Mesenchymal stem cell (in vitro differentiated cells and primary cell): ENCODE results near the gene AFF4.
A peak's percentile ranks its signal among the peaks of the same experiment; 100 is the strongest.
"Not testable (repeated sequence)": the region's sequence is repeated elsewhere in the genome, so short reads cannot be mapped to it uniquely, and the experiment has no call there.

Experiments
- DNase-seq: peaks from one replicate; pipeline ENCODE4 v3.0.0-alpha.2; 2013
- H2AFZ ChIP-seq: one replicate; pipeline ENCODE4 v1.6.1; 2013; ENCODE audit warnings: low read depth, mild to moderate bottlenecking, control low read depth, inconsistent platforms, low read length, moderate library complexity
- H2AK5ac ChIP-seq: 2 replicates; pipeline ENCODE4 v1.6.1; 2013; ENCODE audit warnings: low read length, moderate library complexity, mild to moderate bottlenecking, inconsistent platforms; ENCODE audit not compliant: severe bottlenecking
- H2BK120ac ChIP-seq: one replicate; pipeline ENCODE4 v1.6.1; 2013; ENCODE audit warnings: low read depth, mild to moderate bottlenecking, inconsistent platforms, low read length, moderate library complexity
- H2BK12ac ChIP-seq, 2 experiments: one replicate each; pipeline ENCODE4 v1.6.1; 2013; ENCODE audit warnings: inconsistent platforms in 2 of 2, low read length in 2 of 2, mild to moderate bottlenecking in 2 of 2, moderate library complexity in 2 of 2, control low read depth in 1 of 2
- H2BK15ac ChIP-seq: one replicate; pipeline ENCODE4 v1.6.1; 2013; ENCODE audit warnings: mild to moderate bottlenecking, low read depth, inconsistent platforms; ENCODE audit not compliant: poor library complexity, severe bottlenecking
- H2BK5ac ChIP-seq: 2 replicates; pipeline ENCODE4 v1.6.1; 2013; ENCODE audit warnings: low read depth, mild to moderate bottlenecking, low read length, control low read depth, inconsistent platforms; ENCODE audit not compliant: poor library complexity, severe bottlenecking
- H3K14ac ChIP-seq, 2 experiments: one replicate each; pipeline ENCODE4 v1.6.1; 2013; ENCODE audit warnings: inconsistent platforms in 2 of 2, low read length in 2 of 2, control low read depth in 1 of 2, mild to moderate bottlenecking in 1 of 2, moderate library complexity in 1 of 2
- H3K18ac ChIP-seq, 2 experiments: one replicate each; pipeline ENCODE4 v1.6.1; 2013; ENCODE audit warnings: inconsistent platforms in 2 of 2, low read length in 2 of 2, control low read depth in 1 of 2, low read depth in 1 of 2, mild to moderate bottlenecking in 1 of 2
- H3K23ac ChIP-seq, 2 experiments: one replicate each; pipeline ENCODE4 v1.6.1; 2013; ENCODE audit warnings: inconsistent platforms in 2 of 2, low read length in 2 of 2, mild to moderate bottlenecking in 2 of 2, moderate library complexity in 2 of 2, control low read depth in 1 of 2
- H3K27ac ChIP-seq: 2 replicates; pipeline ENCODE4 v1.5.1; 2013; ENCODE audit warnings: mild to moderate bottlenecking, moderate library complexity, low read length, control low read depth, inconsistent platforms; ENCODE audit not compliant: poor library complexity, severe bottlenecking
- H3K27me3 ChIP-seq, 2 experiments: 2 replicates each; pipeline versions ENCODE4 v1.6.1 to v1.7.0; 2013; ENCODE audit warnings: low read length in 2 of 2, mild to moderate bottlenecking in 2 of 2, moderate library complexity in 2 of 2, control low read depth in 1 of 2, inconsistent platforms in 1 of 2; ENCODE audit not compliant: control insufficient read depth in 1 of 2, insufficient read depth in 1 of 2
- H3K36me3 ChIP-seq, 2 experiments: 2 replicates each; pipeline versions ENCODE4 v1.6.1 to v1.7.0; 2013; ENCODE audit warnings: low read length in 2 of 2, control low read depth in 1 of 2, inconsistent platforms in 1 of 2, low read depth in 1 of 2, mild to moderate bottlenecking in 1 of 2; ENCODE audit not compliant: insufficient read depth in 2 of 2, control insufficient read depth in 1 of 2
- H3K4ac ChIP-seq, 2 experiments: one replicate each; pipeline ENCODE4 v1.6.1; 2013; ENCODE audit warnings: inconsistent platforms in 2 of 2, low read length in 2 of 2, mild to moderate bottlenecking in 2 of 2, moderate library complexity in 2 of 2, control low read depth in 1 of 2, low read depth in 1 of 2
- H3K4me1 ChIP-seq: 2 replicates; pipeline ENCODE4 v1.6.1; 2013; ENCODE audit warnings: low read depth, low read length, control low read depth; ENCODE audit not compliant: control insufficient read depth, insufficient read depth
- H3K4me2 ChIP-seq: 2 replicates; pipeline ENCODE4 v1.6.1; 2013; ENCODE audit warnings: low read length, mild to moderate bottlenecking, inconsistent platforms; ENCODE audit not compliant: poor library complexity, severe bottlenecking
- H3K4me3 ChIP-seq, 2 experiments: 2 replicates each; pipeline versions ENCODE4 v1.5.1 to v1.7.0; 2013; ENCODE audit warnings: low read length in 2 of 2, mild to moderate bottlenecking in 2 of 2, control low read depth in 1 of 2, low read depth in 1 of 2; ENCODE audit not compliant: insufficient read depth in 1 of 2
- H3K79me1 ChIP-seq: replicated peaks from 2 replicates; pipeline ENCODE4 v1.6.1; 2013; ENCODE audit warnings: mild to moderate bottlenecking, control low read depth, low read length, inconsistent platforms; ENCODE audit not compliant: poor library complexity, severe bottlenecking
- H3K9ac ChIP-seq: 2 replicates; pipeline ENCODE4 v1.7.0; 2013; ENCODE audit warnings: mild to moderate bottlenecking, low read length, moderate library complexity
- H3K9me3 ChIP-seq: 2 replicates; pipeline ENCODE4 v1.7.0; 2013; ENCODE audit warnings: mild to moderate bottlenecking, low read length; ENCODE audit not compliant: control insufficient read depth
- H4K8ac ChIP-seq: one replicate; pipeline ENCODE4 v1.6.1; 2013; ENCODE audit warnings: inconsistent platforms, mild to moderate bottlenecking, low read length, moderate library complexity
- H4K91ac ChIP-seq: one replicate; pipeline ENCODE4 v1.6.1; 2013; ENCODE audit warnings: mild to moderate bottlenecking, low read length, inconsistent platforms
- WGBS: methylation state at CpG from one replicate; pipeline ENCODE4 v1.1.7; 2013; ENCODE audit warnings: mixed read lengths; 5-methylcytosine and 5-hydroxymethylcytosine counted together

Gene AFF4

GRCh38 chr5:132982971-132983370 lies 19.5 kb upstream of the AFF4 start:
- H2BK120ac ChIP-seq, H3K4me3 ChIP-seq, H2AFZ ChIP-seq, H2BK12ac ChIP-seq, H4K91ac ChIP-seq, H3K4me1 ChIP-seq, H3K9me3 ChIP-seq, H3K4ac ChIP-seq, H3K14ac ChIP-seq, DNase-seq, H3K36me3 ChIP-seq, H3K9ac ChIP-seq, H3K4me2 ChIP-seq, H3K18ac ChIP-seq, H3K23ac ChIP-seq, H2BK5ac ChIP-seq, H3K79me1 ChIP-seq, H2BK15ac ChIP-seq, H2AK5ac ChIP-seq, H3K27me3 ChIP-seq, H4K8ac ChIP-seq, H3K27ac ChIP-seq: not testable (repeated sequence)
- 96% methylated on average over 6 of the region's 30 CpGs for WGBS

GRCh38 chr5:132981288-132981687 lies 17.9 kb upstream of the AFF4 start:
- no peak overlapping the region for H2AFZ ChIP-seq
- WGBS, result 92% methylated on average over 1 of the region's 3 CpGs
- H3K27me3 ChIP-seq, result no peaks in the 10 kb centered on the region
- no peak overlapping the region for H3K9ac ChIP-seq
- H4K91ac ChIP-seq, result no peak overlapping the region
- H3K14ac ChIP-seq, result no peak overlapping the region
- H2BK5ac ChIP-seq, result no peak overlapping the region
- no peak overlapping the region for H3K4ac ChIP-seq
- H3K79me1 ChIP-seq, result no peaks in the 10 kb centered on the region
- H2AK5ac ChIP-seq, result no peak overlapping the region
- H2BK120ac ChIP-seq, result no peak overlapping the region
- H3K36me3 ChIP-seq, result no peaks in the 10 kb centered on the region
- no peaks in the 10 kb centered on the region for H3K4me1 ChIP-seq
- H3K18ac ChIP-seq, result no peak overlapping the region
- no peak overlapping the region for H3K4me2 ChIP-seq
- H3K27ac ChIP-seq, result no peak overlapping the region
- no peak overlapping the region for H2BK15ac ChIP-seq
- no peak overlapping the region for H2BK12ac ChIP-seq
- no peak overlapping the region for H3K23ac ChIP-seq
- no peak for DNase-seq
- H3K4me3 ChIP-seq, result no peak overlapping the region
- H3K9me3 ChIP-seq, result no peaks in the 10 kb centered on the region
- no peak overlapping the region for H4K8ac ChIP-seq

- Histone ChIP-seq H3K14ac (no peak overlapping the region), H2BK120ac (no peak overlapping the region), H2BK5ac (no peak overlapping the region), H2AK5ac (no peak overlapping the region), H3K79me1 (no peaks in the 10 kb centered on the region), H4K91ac (no peak overlapping the region), H3K23ac (no peak overlapping the region), H3K4me1 (no peaks in the 10 kb centered on the region), H3K9ac (no peak overlapping the region), H3K9me3 (no peaks in the 10 kb centered on the region), H2AFZ (no peak overlapping the region), H3K18ac (no peak overlapping the region), H2BK12ac (no peak overlapping the region), H3K4me2 (no peak overlapping the region), H3K27me3 (no peaks in the 10 kb centered on the region), H3K4ac (no peak overlapping the region), H3K4me3 (no peak overlapping the region), H3K36me3 (no peaks in the 10 kb centered on the region), H3K27ac (no peak overlapping the region), H2BK15ac (no peak overlapping the region), H4K8ac (no peak overlapping the region)
- no CpG with 5 or more reads among the region's 2 CpGs for WGBS
- DNase-seq, result no peak
Measured at GRCh38 chr5:132979976-132980375, 16.5 kb upstream of the AFF4 start.

- Histone ChIP-seq H2AK5ac (no peak overlapping the region), H3K23ac (no peak overlapping the region), H3K14ac (no peak overlapping the region), H2BK5ac (no peak overlapping the region), H2BK120ac (no peak overlapping the region), H2AFZ (no peak overlapping the region), H3K36me3 (no peaks in the 10 kb centered on the region), H3K27ac (no peak overlapping the region), H3K9me3 (no peaks in the 10 kb centered on the region), H3K4me2 (no peak overlapping the region), H3K27me3 (no peaks in the 10 kb centered on the region), H3K18ac (no peak overlapping the region), H4K91ac (no peak overlapping the region), H3K79me1 (no peaks in the 10 kb centered on the region), H3K4ac (no peak overlapping the region), H4K8ac (no peak overlapping the region), H2BK15ac (no peak overlapping the region), H3K4me1 (no peaks in the 10 kb centered on the region), H3K9ac (no peak overlapping the region), H2BK12ac (no peak overlapping the region), H3K4me3 (peak overlapping the region in 1 of 2 experiments; percentile 23)
- peak; percentile 34 for DNase-seq
- 76% methylated on average over 3 of the region's 3 CpGs for WGBS
Measured at GRCh38 chr5:132979367-132979940, 16.0 kb upstream of the AFF4 start.
